Cardiac fibroblast (primary cell): Measurements from ENCODE around the gene RAB3B.

Source experiments
- DNase-seq, 2 donors: peaks; one replicate each; pipeline versions ENCODE4 v3.0.0 to v3.0.0-alpha.2; 2010; ENCODE audit warnings: low read depth in 2 of 2
- H3K4me3 ChIP-seq, 2 donors: replicated peaks in 1 of 2; 1 replicate in 1 of 2; 2 replicates in 1 of 2; pipeline ENCODE4 v1.5.1; 2011; ENCODE audit warnings: low read depth in 2 of 2, low read length in 2 of 2, mild to moderate bottlenecking in 2 of 2, moderate library complexity in 1 of 2
- TF ChIP-seq, protein P1 (sequence below): IDR thresholded peaks from one replicate; pipeline ENCODE4 v1.5.1; 2011; ENCODE audit warnings: low read depth, mild to moderate bottlenecking, low read length, inconsistent platforms

RAB3B gene

DNA sequence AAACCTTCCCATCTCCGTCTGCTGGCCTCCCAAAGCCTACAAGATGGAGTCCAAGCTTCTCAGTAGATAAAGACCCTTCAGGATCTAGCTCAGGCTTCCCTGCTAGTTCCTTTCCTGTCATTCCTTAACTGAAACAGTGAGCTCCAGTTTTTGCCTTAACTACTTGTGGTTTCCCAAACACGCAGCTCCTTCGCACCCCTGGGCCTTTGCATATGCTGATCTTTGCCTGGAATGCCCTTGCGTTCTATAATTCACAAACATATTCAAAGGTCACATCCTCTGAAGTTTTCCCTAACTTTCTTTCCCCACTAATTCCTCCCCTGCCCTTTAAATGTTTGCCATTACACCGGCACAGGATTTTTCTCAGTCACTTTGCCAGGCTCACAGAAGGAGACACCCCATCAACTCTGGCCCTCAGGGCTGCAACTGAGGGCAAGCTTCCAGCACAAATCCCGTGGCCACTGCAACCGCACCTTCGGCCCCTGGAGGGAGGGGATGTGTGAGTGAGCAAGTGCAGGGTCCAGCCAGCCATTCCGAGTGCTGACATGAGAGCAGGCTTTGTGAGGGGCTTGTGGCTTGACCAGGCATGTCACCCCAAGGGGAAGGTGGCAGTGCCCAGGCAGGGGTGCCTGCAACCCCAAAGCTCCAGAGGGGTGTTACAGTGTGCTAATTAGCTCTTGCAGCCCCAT, 41.3 kb downstream of the RAB3B start:
- no peak for DNase-seq
- TF ChIP-seq, protein P1, sequence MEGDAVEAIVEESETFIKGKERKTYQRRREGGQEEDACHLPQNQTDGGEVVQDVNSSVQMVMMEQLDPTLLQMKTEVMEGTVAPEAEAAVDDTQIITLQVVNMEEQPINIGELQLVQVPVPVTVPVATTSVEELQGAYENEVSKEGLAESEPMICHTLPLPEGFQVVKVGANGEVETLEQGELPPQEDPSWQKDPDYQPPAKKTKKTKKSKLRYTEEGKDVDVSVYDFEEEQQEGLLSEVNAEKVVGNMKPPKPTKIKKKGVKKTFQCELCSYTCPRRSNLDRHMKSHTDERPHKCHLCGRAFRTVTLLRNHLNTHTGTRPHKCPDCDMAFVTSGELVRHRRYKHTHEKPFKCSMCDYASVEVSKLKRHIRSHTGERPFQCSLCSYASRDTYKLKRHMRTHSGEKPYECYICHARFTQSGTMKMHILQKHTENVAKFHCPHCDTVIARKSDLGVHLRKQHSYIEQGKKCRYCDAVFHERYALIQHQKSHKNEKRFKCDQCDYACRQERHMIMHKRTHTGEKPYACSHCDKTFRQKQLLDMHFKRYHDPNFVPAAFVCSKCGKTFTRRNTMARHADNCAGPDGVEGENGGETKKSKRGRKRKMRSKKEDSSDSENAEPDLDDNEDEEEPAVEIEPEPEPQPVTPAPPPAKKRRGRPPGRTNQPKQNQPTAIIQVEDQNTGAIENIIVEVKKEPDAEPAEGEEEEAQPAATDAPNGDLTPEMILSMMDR, result no peak

GRCh38 chr1:51948491-51948915, 42.0 kb downstream of the RAB3B start:
- H3K4me3 ChIP-seq, result no peak overlapping the region
- TF ChIP-seq, protein P1, result no peak
- DNase-seq, result no peak

More for the DNA sequence above, 41.3 kb downstream of the RAB3B start:
- H3K4me3 ChIP-seq, result no peak overlapping the region

- TF ChIP-seq, protein P1, result no peak
- DNase-seq, result peak in 1 of 2 donors; percentile 53
- H3K4me3 ChIP-seq, result no peak overlapping the region
Observed at GRCh38 chr1:51946300-51946699, 44.2 kb downstream of the RAB3B start.

GRCh38 chr1:51945591-51945990, 44.9 kb downstream of the RAB3B start:
- DNase-seq, result peak; percentile 40 to 62
- TF ChIP-seq, protein P1, result no peak
- no peak overlapping the region for H3K4me3 ChIP-seq

DNA sequence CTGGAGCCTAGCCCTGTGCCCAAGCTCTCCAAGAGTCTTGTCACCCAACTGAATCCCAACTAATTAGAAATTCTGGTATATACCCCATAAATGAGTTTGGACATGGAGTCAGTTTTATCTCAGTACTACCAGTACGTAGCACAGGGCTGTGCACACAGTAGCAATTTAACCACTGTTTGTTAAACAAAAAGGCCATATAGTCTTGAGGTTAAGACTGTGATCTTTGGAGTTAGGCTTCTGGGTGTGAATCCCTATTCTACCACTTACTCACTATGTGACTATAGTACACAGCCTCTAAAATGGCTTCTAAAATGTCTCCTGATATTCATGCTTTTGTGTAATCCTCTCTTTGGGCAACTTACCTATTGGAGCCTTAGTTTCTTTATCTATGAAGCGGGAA, 48.2 kb downstream of the RAB3B start:
- no peak overlapping the region for H3K4me3 ChIP-seq
- DNase-seq, result no peak
- TF ChIP-seq, protein P1, result no peak

DNA sequence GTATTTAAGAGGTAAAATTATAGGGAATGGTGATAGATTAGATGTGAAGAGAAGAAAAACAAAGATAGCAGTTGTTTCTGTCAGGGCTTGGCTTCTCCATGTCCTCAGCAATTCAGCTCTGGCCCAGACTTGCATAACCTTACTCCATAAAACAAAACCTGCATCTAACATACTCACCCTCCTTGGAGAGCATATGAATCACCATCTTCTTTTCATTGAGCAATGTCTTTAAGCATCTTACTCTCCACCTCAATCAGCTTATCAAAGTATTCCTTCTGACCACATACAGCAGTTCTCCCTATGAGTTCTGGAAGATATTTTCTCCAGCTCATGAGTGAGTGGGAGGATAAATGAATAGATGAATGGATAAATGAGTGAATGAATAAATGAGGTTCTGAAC, 49.0 kb downstream of the RAB3B start:
- peak in 1 of 2 donors; percentile 42 for DNase-seq
- TF ChIP-seq, protein P1, result no peak
- no peak overlapping the region for H3K4me3 ChIP-seq

DNA sequence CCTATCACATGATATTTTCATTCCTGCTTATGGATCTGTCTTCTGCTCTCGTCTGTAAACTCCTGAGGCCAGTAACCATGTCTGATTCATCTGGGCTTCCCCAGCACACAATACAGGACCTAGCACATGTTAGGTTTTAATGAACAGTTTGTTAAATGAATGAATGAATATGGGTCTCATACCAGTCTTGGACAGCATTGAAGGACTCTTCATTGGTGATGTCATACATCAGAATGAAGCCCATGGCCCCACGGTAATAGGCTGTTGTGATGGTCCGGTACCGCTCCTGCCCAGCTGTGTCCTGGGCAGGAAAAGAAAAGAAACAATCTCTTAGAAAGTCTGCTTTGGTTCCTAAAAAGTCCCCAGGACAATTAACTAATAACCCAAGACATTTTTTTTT, 53.4 kb downstream of the RAB3B start:
- DNase-seq, result no peak
- H3K4me3 ChIP-seq, result no peak overlapping the region
- TF ChIP-seq, protein P1, result no peak
